GM18498 (cell line): ENCODE results near the gene C1orf216.
A peak's percentile ranks its signal among the peaks of the same experiment; 100 is the strongest.
"Not testable (repeated sequence)": the region's sequence is repeated elsewhere in the genome, so short reads cannot be mapped to it uniquely, and the experiment has no call there.

Experiments used
- ATAC-seq: cut with Tn5 transposase; IDR thresholded peaks from one replicate; pipeline ENCODE4 v1.9.1; 2021; ENCODE audit warnings: mild to moderate bottlenecking, moderate library complexity; ENCODE audit not compliant: unreplicated experiment

C1orf216 gene

DNA sequence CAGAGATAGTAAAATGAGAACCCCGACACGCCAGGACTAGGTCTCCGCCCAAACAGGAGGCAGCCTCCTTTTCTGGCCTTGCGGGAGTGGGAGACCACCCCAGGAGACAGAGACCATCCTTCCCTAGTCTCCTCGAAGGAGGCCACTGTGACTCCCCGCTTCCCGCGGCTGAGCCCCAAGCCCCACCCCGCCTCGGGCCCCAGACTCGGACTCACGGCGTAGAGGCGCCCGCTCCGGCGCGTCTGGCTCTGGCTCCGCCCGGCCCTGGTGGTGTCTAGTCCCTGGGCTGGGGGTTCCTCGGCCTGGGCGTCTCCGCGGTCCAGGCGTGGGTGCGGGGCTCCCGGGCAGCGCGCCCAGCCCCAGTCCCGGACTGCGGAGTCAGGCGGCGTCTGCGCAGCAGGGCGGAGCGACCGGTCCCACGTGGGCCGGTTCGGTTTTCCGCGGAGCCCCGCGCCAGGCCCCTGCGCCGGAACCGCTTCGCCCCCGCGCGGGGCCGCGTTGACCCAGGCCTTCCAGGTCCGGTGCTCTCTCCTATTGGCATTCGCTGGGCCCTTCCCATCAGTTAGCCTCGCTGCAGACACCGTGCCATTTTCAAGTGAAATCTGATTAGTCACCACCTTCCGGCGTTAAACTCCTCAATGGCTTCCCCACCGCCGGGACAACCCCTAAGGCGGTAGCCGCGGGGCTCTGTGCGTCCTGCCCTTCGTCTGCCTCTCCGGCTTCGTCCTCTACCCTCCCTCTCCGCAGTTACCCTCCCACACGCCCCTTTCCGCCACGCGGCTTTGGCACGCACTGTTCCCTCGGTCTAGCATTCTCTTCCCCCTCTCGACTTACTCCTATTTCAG lies at the start of gene C1orf216:
C1orf216 (minus strand) TSS at position 393 of the 845 bp plus-strand sequence. CDS start 2,563 bp downstream, outside the sequence.
- peak; percentile 86 for ATAC-seq

DNA sequence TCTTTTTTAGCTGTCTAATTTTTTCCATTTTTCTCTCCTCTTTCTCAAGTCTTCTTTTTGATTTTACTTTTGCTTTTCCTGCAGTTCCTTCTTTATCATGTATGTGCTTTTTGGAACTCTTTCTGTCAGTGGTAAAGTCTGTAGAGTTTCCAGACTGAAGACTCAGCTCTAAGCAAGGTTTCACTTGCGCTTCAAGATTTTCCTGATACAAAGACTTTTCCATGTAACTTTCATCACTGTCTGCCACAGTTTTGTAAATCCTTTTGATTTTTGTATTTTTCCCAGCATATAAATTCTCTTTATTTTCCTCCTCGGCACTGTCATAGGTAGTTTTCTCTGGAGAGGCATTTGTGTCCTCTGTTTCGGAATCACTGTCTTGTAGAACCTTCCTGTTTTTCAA lies 45.6 kb upstream of the C1orf216 start:
- ATAC-seq = no peak

DNA sequence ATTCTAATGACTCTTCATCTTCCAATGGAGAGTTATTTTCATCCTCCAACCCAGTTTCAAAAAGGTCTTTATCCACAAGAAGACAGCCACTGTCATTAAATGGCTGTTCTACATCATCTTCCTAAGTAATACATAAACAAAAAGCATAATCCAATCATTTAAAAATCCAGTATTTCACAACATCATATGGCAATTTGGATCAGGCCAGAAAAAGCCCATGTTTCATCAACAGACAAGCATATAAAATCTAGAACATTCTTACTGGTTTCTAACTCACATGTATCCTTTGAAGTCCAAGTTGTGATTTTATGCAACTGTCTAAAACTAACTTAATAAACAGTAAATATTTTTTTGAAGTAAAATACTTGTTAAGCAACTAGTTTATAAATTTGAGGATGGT lies 44.5 kb upstream of the C1orf216 start:
- ATAC-seq = no peak

DNA sequence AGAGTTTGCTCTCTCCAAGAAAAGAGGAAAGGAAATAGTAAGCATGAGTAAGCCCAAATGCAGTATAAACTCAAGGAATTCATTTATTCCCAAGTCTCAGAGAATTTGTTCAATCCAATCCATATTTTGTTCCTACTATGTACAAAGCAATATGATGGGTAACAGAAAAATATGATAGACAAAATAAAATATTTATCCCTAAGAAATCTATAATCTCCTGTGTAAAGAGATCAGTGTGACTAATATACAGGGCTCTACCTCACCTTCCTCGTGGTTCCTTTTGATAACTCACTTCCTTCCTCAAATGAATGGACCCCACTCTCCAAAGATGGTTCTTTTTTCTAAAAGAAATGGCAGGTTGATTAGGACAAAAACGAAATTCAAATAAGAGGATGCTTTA lies 43.5 kb upstream of the C1orf216 start:
- no peak for ATAC-seq

DNA sequence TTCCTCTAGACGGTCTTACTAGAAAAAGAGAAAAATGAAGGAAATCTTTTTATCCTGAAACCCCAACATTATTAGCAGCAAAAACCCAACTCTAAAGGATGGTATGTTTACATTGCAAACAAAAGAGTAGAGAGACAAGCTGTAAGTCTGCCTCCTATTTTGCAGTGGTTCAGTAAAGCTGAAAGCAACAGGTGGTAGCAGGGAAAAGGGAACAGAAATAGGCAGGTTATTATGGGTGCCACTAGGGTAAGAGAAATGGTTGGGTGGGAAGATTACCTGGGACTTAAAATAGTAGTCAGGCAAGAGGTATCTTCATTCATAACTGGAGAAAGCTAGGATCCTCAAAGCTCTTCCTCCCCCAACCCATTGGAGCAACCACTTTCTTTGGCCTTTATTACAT lies 37.4 kb upstream of the C1orf216 start:
- no peak for ATAC-seq

DNA sequence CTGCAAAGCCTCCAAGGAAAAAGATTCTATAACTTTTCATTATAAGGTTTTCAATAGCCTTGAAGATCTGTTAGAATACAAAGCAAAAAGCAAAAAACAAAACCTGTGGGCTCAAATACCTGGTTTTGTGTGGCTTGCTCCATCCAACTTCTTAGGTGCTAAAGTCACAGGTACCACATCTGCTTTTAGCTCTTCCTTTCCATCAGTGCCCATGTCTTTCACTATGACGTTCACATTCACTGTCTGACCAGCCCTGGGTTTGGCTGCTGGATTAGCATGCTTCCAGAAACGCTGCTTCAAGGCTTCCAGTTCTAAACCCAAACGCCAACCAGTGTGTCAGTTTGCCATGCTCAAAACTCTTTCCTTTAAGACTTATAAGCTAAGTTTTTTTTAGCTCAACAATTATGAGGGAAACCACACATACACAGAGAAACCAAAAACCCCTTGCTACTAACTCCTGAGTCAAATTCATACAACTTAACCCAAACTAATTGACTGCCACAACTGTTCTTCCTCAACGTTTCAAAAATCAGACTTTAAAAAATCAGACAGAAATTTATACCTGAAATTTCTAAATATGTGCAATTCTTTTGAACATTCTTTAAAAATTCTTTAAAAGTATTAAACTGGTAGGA lies 35.1 kb upstream of the C1orf216 start:
- no peak for ATAC-seq

GRCh38 chr1:35748326-35748725 lies 29.6 kb upstream of the C1orf216 start:
- no peak for ATAC-seq

DNA sequence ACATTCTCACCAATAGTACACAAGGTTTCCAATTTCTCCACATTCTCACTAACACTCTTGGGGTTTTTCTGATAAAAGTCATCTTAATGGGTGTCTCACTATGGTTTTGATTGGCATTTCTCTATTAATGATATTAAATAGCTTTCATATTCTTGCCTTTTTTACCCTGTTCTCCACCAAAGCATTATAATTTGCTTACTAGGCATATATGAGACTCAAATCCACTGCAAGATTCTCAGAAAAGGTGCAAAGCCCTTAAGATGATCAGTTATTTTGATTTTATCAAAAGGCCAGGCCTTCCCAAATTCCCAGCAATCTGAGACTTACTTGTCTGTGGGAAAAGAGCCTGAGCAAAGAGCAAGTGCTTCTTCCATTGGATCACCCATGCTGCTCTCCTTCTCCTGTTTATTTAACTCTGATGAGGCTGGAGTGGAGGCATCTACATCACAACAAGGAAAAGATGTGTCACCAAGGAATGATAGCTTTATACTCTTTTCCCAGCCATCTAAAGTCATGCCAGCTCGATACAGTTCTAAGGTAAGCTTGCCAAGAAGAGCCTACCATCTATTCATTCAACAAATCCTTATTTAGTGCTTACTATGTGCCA lies 26.5 kb upstream of the C1orf216 start:
- no peak for ATAC-seq

DNA sequence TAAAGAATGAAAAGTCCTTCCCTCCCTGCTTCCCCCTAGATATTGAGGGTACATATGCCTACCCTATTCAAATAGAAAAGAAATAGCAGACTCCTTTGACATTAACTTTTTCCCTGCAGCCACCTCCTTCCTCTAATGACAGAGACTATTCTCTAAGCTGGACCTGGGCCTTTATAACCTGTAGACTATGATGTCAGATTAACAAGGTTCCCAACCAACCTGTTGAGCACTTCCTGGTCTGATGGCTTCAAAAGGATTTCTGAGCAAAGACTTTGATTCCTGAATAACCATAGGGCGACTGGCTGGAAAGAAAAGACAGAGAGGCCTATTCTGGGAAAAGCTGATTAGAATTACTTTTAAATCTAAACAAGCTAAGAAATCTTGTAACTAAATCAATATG lies 18.4 kb upstream of the C1orf216 start:
- no peak for ATAC-seq

DNA sequence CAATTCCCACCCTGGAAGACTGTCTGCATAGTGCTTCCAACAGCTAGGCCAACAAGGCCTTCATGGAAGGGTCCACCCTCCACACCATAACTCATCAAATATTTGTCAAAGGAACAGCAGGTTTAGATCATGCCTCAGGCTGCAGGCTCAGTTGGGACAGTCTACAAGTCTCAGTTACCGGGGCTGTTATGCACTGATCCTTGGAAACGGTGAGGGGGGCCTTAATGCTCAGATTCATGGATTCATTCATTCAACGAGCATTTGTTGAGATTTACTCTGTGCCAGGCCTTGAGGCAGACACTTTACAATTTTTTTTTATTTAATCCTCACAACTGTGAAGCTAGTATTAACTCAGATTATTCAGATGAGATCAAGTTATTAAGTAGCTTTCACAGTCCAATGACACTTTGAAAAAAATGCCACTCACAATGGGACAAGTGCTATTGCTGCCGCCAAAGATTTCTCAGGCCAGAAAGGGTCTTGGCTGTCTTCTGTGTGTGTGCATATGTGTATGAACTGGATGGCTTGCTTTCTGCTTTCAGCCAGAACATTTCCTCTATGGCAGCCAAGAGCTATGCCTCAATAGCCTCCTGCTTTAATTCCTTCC lies 8.9 kb upstream of the C1orf216 start:
- ATAC-seq = no peak

GRCh38 chr1:35726450-35727433 lies 8.1 kb upstream of the C1orf216 start:
- peak; percentile 57 for ATAC-seq

GRCh38 chr1:35725596-35725995 lies 6.9 kb upstream of the C1orf216 start:
- ATAC-seq = no peak

GRCh38 chr1:35717911-35718476 lies 690 bp downstream of the C1orf216 start:
- no peak for ATAC-seq

- no peak for ATAC-seq
Measured at GRCh38 chr1:35715568-35716002, 3.1 kb downstream of the C1orf216 start.

DNA sequence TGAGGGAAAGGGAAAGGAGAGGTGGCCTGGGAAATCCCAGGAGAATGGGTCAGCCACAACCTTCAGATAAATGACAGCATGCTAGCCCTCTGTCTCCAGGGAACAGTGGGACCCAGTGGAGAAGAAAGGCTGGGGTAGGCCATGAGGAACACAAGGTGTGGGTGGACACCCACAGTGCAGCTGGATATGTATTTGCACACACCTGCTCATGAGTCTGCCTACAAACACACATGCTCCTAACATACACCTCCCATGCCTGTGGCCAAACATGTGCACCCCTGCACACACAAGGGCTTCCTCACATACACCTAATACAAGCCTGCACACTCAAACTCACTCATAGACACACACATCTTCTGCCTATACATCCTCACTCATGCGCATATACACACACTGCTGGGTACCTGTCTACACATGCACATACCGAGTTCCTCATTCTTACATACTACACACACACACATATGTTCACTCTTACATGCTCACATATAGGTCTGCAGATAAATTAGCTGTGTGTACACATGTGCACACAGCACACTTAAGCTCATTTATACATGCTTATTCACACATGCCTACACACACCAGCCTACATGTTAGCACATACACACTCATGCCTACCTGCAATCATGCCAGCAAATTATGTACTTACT lies 3.6 kb downstream of the C1orf216 start:
- ATAC-seq = no peak

- ATAC-seq = not testable (repeated sequence)
Measured at GRCh38 chr1:35711098-35711497, 7.6 kb downstream of the C1orf216 start.

- no peak for ATAC-seq
Measured at GRCh38 chr1:35708952-35709351, 9.7 kb downstream of the C1orf216 start.

GRCh38 chr1:35708441-35708921 lies 10.2 kb downstream of the C1orf216 start:
- no peak for ATAC-seq
